Neural cell (in vitro differentiated cells): ENCODE measurements around the gene CHODL. TPM values are rescaled to one million over a fixed set of nuclear protein-coding genes. Genes with fewer than 3 reads are reported as not detected.

Experiments
- H2AFZ ChIP-seq: fragments of 200-600, 300-800 bp; sonication (generic), shearing (Covaris generic); 2 replicates; pipeline ENCODE4 v1.6.0; 2014; ENCODE audit warnings: low read depth, mild to moderate bottlenecking, antibody characterized with exemption, low read length, moderate library complexity
- H3F3A ChIP-seq: fragments of 200-600 bp; shearing (Covaris generic); 2 replicates; pipeline ENCODE4 v1.6.1; 2016; ENCODE audit warnings: mild to moderate bottlenecking, moderate library complexity, mixed read lengths, antibody characterized with exemption, low read length; ENCODE audit not compliant: insufficient read depth, poor library complexity, severe bottlenecking
- H3K27ac ChIP-seq: fragments of 200-600, 300-800 bp; sonication (generic), shearing (Covaris generic); 2 replicates; pipeline ENCODE4 v1.5.1; 2014; ENCODE audit warnings: mild to moderate bottlenecking, low read length, moderate library complexity
- H3K27me3 ChIP-seq: fragments of 300-800, 200-600 bp; sonication (generic), shearing (Covaris generic); 2 replicates; pipeline ENCODE4 v1.6.0; 2014; ENCODE audit warnings: mild to moderate bottlenecking, low read depth, low read length, moderate library complexity; ENCODE audit not compliant: insufficient read depth
- H3K36me3 ChIP-seq: fragments of 300-800, 200-600 bp; sonication (generic), shearing (Covaris generic); 2 replicates; pipeline ENCODE4 v1.5.1; 2014; ENCODE audit warnings: mild to moderate bottlenecking, antibody characterized with exemption, low read length, moderate library complexity; ENCODE audit not compliant: insufficient read depth
- H3K4me2 ChIP-seq: fragments of 300-800, 200-600 bp; sonication (generic), shearing (Covaris generic); 2 replicates; pipeline ENCODE4 v1.6.0; 2014; ENCODE audit warnings: mild to moderate bottlenecking, low read length
- H3K4me3 ChIP-seq: fragments of 300-800, 200-600 bp; sonication (generic), shearing (Covaris generic); 2 replicates; pipeline ENCODE4 v1.5.1; 2014; ENCODE audit warnings: mild to moderate bottlenecking, low read length, moderate library complexity
- H3K79me2 ChIP-seq: fragments of 200-600 bp; shearing (Covaris generic); replicated peaks from 2 replicates; pipeline ENCODE4 v1.6.0; 2014; ENCODE audit warnings: mild to moderate bottlenecking, low read length, moderate library complexity; ENCODE audit not compliant: insufficient read depth
- H3K9ac ChIP-seq: fragments of 300-800, 200-600 bp; sonication (generic), shearing (Covaris generic); 2 replicates; pipeline ENCODE4 v1.6.1; 2016; ENCODE audit warnings: mild to moderate bottlenecking, low read length, mixed read lengths
- H3K9me2 ChIP-seq: fragments of 200-600 bp; shearing (Covaris generic); 2 replicates; pipeline ENCODE4 v1.6.1; 2016; ENCODE audit warnings: mild to moderate bottlenecking, low read length, mixed read lengths; ENCODE audit not compliant: insufficient read depth
- H3K9me3 ChIP-seq: fragments of 200-600, 300-800 bp; sonication (generic), shearing (Covaris generic); 2 replicates; pipeline ENCODE4 v1.6.1; 2016; ENCODE audit warnings: mild to moderate bottlenecking, mixed run types, low read length, moderate library complexity, mixed read lengths
- H4K20me1 ChIP-seq: fragments of 200-600 bp; shearing (Covaris generic); 2 replicates; pipeline ENCODE4 v1.6.1; 2016; ENCODE audit warnings: mild to moderate bottlenecking, mixed run types; ENCODE audit not compliant: insufficient read depth
- EP300 ChIP-seq: fragments of 450-650 bp; conservative IDR thresholded peaks from 2 replicates; pipeline ENCODE4 v1.6.1; 2014; ENCODE audit warnings: antibody characterized with exemption, mild to moderate bottlenecking, moderate library complexity; ENCODE audit not compliant: poor library complexity, severe bottlenecking
- EZH2 ChIP-seq: fragments of 200-600, 300-800 bp; shearing (Covaris generic), sonication (generic); IDR thresholded peaks from 2 replicates; pipeline ENCODE4 v1.6.1; 2014; ENCODE audit warnings: antibody characterized with exemption, low read length, borderline replicate concordance, mild to moderate bottlenecking; ENCODE audit not compliant: insufficient read depth, poor library complexity, severe bottlenecking
- MXI1 ChIP-seq: fragments of 450-650 bp; conservative IDR thresholded peaks from 2 replicates; pipeline ENCODE4 v1.6.1; 2014; ENCODE audit warnings: antibody characterized with exemption, mild to moderate bottlenecking; ENCODE audit not compliant: poor library complexity, severe bottlenecking
- POLR2AphosphoS5 ChIP-seq: IDR thresholded peaks from 2 replicates; pipeline ENCODE4 v1.6.1; 2012
- RAD21 ChIP-seq: fragments of 450-650 bp; conservative IDR thresholded peaks from 2 replicates; pipeline ENCODE4 v1.6.1; 2014; ENCODE audit warnings: antibody characterized with exemption, mild to moderate bottlenecking, moderate library complexity
- REST ChIP-seq: IDR thresholded peaks from 2 replicates; pipeline ENCODE4 v1.6.1; 2012; ENCODE audit warnings: borderline replicate concordance
- SMC3 ChIP-seq: fragments of 450-650 bp; conservative IDR thresholded peaks from 2 replicates; pipeline ENCODE4 v1.6.1; 2014; ENCODE audit warnings: antibody characterized with exemption, mild to moderate bottlenecking, moderate library complexity; ENCODE audit not compliant: poor library complexity
- TAF1 ChIP-seq: IDR thresholded peaks from 2 replicates; pipeline ENCODE4 v1.6.1; 2012; ENCODE audit warnings: low read depth
- polyA plus RNA-seq: library from polyadenylated mRNA; depleted of rRNA; stranded (reverse); fragments of >200 nt; gene quantifications from 2 replicates; pipeline ENCODE4 v1.2.3, GENCODE V29; 2014
- TF ChIP-seq, protein P1 (sequence below): fragments of 450-650 bp; IDR thresholded peaks from 2 replicates; pipeline ENCODE4 v1.5.1; 2014; ENCODE audit warnings: antibody characterized with exemption, mild to moderate bottlenecking, moderate library complexity; ENCODE audit not compliant: poor library complexity, severe bottlenecking

Gene CHODL
- polyA plus RNA-seq, 1 donor from 2014 or later, result 28.8 TPM

DNA sequence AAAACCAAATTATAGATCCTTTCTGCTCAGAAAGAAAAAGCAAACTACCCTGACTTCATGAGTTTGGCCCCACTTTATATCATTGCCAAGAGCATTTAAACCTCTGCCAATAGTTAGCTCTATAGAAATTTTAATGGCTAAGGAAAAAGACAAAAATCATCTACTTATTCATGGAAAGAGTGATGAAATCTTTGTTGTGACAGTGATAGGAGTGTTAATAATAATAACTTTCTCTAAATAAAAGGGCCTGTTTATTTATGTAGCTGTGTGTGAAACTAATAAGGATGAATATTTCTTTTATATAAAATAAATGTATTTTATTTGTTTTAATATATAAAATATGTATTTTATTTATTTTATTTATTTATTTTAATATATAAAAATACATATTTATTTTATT is 6.4 kb downstream of the CHODL start:
- H3K9ac ChIP-seq, result no peak overlapping the region
- H3K27ac ChIP-seq, result no peak overlapping the region
- H3K27me3 ChIP-seq, result no peaks in the 10 kb centered on the region
- H3K9me2 ChIP-seq, result no peaks in the 10 kb centered on the region
- H3F3A ChIP-seq, result no peaks in the 10 kb centered on the region
- H3K79me2 ChIP-seq, result no peaks in the 10 kb centered on the region
- TF ChIP-seq POLR2AphosphoS5 (no peak), TAF1 (no peak), MXI1 (no peak), EP300 (no peak), RAD21 (no peak), SMC3 (no peak)
- H2AFZ ChIP-seq, result no peak overlapping the region
- no peaks in the 10 kb centered on the region for H4K20me1 ChIP-seq
- H3K9me3 ChIP-seq, result no peaks in the 10 kb centered on the region
- H3K4me2 ChIP-seq, result no peak overlapping the region
- H3K4me3 ChIP-seq, result no peak overlapping the region
- no peaks in the 10 kb centered on the region for H3K36me3 ChIP-seq

GRCh38 chr21:18252256-18252655 is 7.6 kb downstream of the CHODL start:
- TF ChIP-seq EZH2, result no peak
- TF ChIP-seq POLR2AphosphoS5, result no peak
- TF ChIP-seq SMC3, result no peak
- TF ChIP-seq, protein P1, sequence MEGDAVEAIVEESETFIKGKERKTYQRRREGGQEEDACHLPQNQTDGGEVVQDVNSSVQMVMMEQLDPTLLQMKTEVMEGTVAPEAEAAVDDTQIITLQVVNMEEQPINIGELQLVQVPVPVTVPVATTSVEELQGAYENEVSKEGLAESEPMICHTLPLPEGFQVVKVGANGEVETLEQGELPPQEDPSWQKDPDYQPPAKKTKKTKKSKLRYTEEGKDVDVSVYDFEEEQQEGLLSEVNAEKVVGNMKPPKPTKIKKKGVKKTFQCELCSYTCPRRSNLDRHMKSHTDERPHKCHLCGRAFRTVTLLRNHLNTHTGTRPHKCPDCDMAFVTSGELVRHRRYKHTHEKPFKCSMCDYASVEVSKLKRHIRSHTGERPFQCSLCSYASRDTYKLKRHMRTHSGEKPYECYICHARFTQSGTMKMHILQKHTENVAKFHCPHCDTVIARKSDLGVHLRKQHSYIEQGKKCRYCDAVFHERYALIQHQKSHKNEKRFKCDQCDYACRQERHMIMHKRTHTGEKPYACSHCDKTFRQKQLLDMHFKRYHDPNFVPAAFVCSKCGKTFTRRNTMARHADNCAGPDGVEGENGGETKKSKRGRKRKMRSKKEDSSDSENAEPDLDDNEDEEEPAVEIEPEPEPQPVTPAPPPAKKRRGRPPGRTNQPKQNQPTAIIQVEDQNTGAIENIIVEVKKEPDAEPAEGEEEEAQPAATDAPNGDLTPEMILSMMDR, result no peak
- no peak for TF ChIP-seq RAD21
- no peak for TF ChIP-seq TAF1
- no peak for TF ChIP-seq REST
- TF ChIP-seq MXI1, result no peak
- TF ChIP-seq EP300, result no peak
- Histone ChIP-seq H4K20me1 (no peaks in the 10 kb centered on the region), H2AFZ (no peak overlapping the region)

GRCh38 chr21:18252680-18253079 is 8.0 kb downstream of the CHODL start:
- Histone ChIP-seq H3K27ac (no peak overlapping the region), H2AFZ (no peak overlapping the region), H3K9me2 (no peaks in the 10 kb centered on the region), H3K27me3 (no peaks in the 10 kb centered on the region), H4K20me1 (no peaks in the 10 kb centered on the region), H3K4me3 (no peak overlapping the region), H3K4me2 (no peak overlapping the region), H3K36me3 (no peaks in the 10 kb centered on the region), H3K79me2 (no peaks in the 10 kb centered on the region), H3K9me3 (no peaks in the 10 kb centered on the region), H3F3A (no peaks in the 10 kb centered on the region), H3K9ac (no peak overlapping the region)
- TF ChIP-seq MXI1 (no peak), SMC3 (no peak), RAD21 (no peak)
- TF ChIP-seq, protein P1, result no peak

More at GRCh38 chr21:18252256-18252655, 7.6 kb downstream of the CHODL start:
- H3F3A ChIP-seq, result no peaks in the 10 kb centered on the region
- no peaks in the 10 kb centered on the region for H3K36me3 ChIP-seq
- H3K4me3 ChIP-seq, result no peak overlapping the region
- no peak overlapping the region for H3K9ac ChIP-seq
- no peak overlapping the region for H3K4me2 ChIP-seq
- H3K9me2 ChIP-seq, result no peaks in the 10 kb centered on the region
- H3K9me3 ChIP-seq, result no peaks in the 10 kb centered on the region
- H3K27me3 ChIP-seq, result no peaks in the 10 kb centered on the region
- no peaks in the 10 kb centered on the region for H3K79me2 ChIP-seq
- no peak overlapping the region for H3K27ac ChIP-seq
